Urinary bladder (tissue), 4 donors: ENCODE data around the gene TGM2. TPM values are rescaled to one million over a fixed set of nuclear protein-coding genes. Genes with fewer than 3 reads are reported as not detected.

Source experiments
- DNase-seq: peaks from one replicate; pipeline ENCODE4 v3.0.0-alpha.2; 2015; ENCODE audit errors: extremely low spot score
- H3K27ac ChIP-seq: one replicate; pipeline ENCODE4 v1.5.1; 2013; ENCODE audit warnings: low read depth, mild to moderate bottlenecking, moderate library complexity
- H3K36me3 ChIP-seq: one replicate; pipeline ENCODE4 v1.6.1; 2013; ENCODE audit warnings: mild to moderate bottlenecking, moderate library complexity; ENCODE audit not compliant: insufficient read depth
- H3K4me1 ChIP-seq: one replicate; pipeline ENCODE4 v1.6.1; 2013; ENCODE audit warnings: mild to moderate bottlenecking, moderate library complexity; ENCODE audit not compliant: insufficient read depth
- H3K4me3 ChIP-seq: one replicate; pipeline ENCODE4 v1.5.1; 2013; ENCODE audit warnings: low read depth, low read length
- WGBS: extraction: QIAGEN DNeasy Blood & Tissue Kit; methylation state at CpG from one replicate; pipeline ENCODE4 v1.1.7; 2013; 5-methylcytosine and 5-hydroxymethylcytosine counted together
- polyA plus RNA-seq: library from polyadenylated mRNA; stranded (reverse); fragments of 200-250 nt; gene quantifications from one replicate; pipeline ENCODE4 v1.2.3, GENCODE V29; 2013
- total RNA-seq: library from RNA; depleted of rRNA; stranded (reverse); fragments of >200 nt; gene quantifications from one replicate; pipeline ENCODE4 v1.2.3, GENCODE V29; 2014
- donor health status: healthy with polysubstance abuse.
- donor health status: healthy.

TGM2 gene
- total and polyA plus RNA-seq, 2 donors: 75.7 to 360 TPM

GRCh38 chr20:38136421-38137245, 28.4 kb downstream of the TGM2 start:
- no peak overlapping the region for H3K27ac ChIP-seq
- WGBS: 90% methylated on average over 14 of the region's 14 CpGs

GRCh38 chr20:38135651-38136420, 29.2 kb downstream of the TGM2 start:
- Histone ChIP-seq H3K27ac (no peak overlapping the region), H3K4me1 (no peaks in the 10 kb centered on the region), H3K4me3 (no peak overlapping the region), H3K36me3 (no peaks in the 10 kb centered on the region)
- no peak for DNase-seq
- 89% methylated on average over 28 of the region's 28 CpGs for WGBS

More at GRCh38 chr20:38136421-38137245, 28.4 kb downstream of the TGM2 start:
- DNase-seq: no peak
- H3K36me3 ChIP-seq: no peaks in the 10 kb centered on the region
- H3K4me3 ChIP-seq: no peak overlapping the region
- no peaks in the 10 kb centered on the region for H3K4me1 ChIP-seq

DNA sequence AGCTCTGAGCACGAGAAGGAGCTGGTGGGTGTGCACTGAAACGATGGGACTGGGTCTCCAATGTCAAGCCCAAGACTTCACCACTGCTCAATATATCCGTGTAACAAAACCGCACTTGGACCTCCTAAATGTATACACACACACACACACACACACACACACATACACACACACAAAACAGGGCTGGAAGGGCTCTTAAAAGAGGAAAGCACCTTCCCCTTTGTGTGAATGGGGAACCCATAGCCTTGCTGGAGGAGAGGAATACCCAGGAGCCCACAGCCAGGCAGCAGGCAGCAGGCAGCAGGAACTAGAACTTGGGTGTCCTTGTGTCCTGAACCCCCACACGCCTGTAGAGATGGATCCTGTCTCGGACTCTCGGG, 29.8 kb downstream of the TGM2 start:
- 74% methylated on average over 7 of the region's 7 CpGs for WGBS
- H3K27ac ChIP-seq: no peak overlapping the region
- H3K36me3 ChIP-seq: no peaks in the 10 kb centered on the region
- H3K4me3 ChIP-seq: no peak overlapping the region
- no peak for DNase-seq
- no peaks in the 10 kb centered on the region for H3K4me1 ChIP-seq

DNA sequence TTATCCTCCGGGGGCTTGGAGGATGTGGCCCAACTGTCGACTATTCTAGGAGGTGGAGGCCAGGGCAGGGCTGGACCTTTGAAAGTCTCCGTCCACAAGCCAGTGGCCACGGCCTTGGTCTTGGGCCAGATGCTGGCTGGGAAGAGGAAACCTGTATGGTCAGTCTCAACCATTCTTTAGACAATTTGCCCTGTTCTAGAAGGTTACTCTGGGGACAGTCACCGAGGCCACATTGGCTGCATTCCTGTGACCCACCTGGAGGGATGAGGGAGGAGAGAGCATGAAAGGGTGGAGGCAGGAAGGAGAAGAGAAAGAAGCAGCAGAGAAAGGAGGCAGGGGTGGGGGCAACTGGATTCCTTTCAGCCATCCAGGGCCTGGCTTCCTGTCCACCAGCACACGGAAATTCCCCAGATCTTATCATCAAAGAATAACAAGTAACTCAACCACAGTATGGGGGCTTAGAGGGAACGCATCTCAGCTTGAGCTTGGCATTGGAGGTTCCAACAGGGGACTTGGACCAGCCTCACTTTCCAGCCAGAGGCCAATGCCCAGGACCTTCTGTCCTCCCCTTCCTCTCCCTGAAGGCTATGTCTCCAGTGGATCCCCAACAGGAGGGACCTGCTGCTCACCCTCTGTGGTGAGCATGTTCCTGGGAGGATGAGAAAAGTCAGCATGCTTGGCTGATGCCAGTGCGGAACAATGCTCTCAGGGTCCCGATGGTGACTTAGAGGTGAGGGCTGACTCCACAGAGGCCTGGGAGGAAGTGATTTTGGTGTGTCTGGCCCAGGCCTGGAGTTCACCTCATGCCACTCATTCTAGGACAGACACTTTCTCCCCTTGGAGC, 30.4 kb downstream of the TGM2 start:
- WGBS: 48% methylated on average over 9 of the region's 9 CpGs
- no peak overlapping the region for H3K4me3 ChIP-seq
- DNase-seq: no peak
- H3K4me1 ChIP-seq: no peaks in the 10 kb centered on the region
- no peaks in the 10 kb centered on the region for H3K36me3 ChIP-seq
- no peak overlapping the region for H3K27ac ChIP-seq

DNA sequence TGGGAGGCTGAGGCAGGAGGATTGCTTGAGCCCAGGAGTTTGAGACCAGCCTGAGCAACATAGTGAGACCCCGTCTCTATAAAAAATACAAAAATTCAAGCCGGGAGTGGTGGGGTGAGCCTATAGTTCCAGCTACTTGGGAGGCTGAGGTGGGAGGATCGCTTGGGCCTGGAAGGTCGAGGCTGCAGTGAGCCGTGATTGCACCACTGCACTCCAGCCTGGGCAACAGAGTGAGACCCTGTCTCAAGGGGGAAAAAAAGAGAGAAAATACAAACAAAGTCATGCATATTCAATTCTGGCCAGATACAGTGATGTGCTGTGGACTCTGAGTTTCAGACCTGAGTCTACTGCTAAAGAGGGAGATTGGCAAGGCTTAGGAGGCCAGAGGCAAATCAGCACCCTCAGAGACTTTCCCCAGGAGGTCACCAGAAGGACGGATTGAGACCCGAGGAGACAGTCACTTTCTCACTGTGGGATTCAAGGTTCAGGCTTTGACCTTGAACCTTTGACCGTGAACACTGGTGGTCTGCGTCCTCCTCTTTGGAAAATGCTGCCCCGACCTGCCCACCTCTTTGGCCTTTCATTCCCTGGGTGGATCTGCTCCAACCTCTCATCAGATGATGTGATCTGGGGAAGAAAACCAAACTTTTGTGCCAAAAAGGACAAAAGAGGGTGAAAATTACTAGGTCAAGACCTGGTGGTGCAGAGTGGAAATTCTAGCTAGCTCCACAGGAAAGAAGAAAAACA, 31.2 kb downstream of the TGM2 start:
- Histone ChIP-seq H3K4me1 (no peaks in the 10 kb centered on the region), H3K36me3 (no peaks in the 10 kb centered on the region), H3K27ac (no peak overlapping the region), H3K4me3 (no peak overlapping the region)
- 87% methylated on average over 10 of the region's 10 CpGs for WGBS
- DNase-seq: no peak

DNA sequence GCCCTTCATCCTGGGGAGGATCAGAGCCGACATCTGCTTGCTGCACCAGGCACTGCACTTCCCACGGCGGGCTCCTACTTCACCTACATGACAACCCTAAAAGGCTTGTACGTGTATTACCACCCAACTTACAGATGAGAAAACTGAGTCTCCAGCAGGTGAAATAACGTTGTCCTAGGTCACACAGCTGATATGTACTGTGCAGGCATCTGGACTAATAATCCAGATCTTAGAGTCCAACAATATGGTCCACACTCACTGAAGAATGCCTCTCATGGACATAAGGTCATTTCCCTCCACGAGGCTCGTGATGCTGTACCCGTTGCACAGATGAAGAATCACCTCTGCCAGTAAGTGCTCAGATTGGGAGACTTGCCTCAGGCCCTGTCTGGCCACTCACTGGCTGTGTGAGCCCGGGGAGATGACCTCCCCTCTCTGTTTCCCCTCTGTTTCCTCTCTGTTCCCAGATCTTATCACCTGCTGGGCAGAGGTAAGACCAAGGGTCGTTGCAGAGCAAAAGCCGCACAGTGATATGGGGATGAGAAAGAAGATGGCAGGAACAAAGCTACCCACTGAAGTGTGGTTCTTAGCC, 32.1 kb downstream of the TGM2 start:
- DNase-seq: no peak
- H3K4me1 ChIP-seq: no peaks in the 10 kb centered on the region
- H3K27ac ChIP-seq: no peak overlapping the region
- no peak overlapping the region for H3K4me3 ChIP-seq
- no peaks in the 10 kb centered on the region for H3K36me3 ChIP-seq
- 85% methylated on average over 11 of the region's 11 CpGs for WGBS

DNA sequence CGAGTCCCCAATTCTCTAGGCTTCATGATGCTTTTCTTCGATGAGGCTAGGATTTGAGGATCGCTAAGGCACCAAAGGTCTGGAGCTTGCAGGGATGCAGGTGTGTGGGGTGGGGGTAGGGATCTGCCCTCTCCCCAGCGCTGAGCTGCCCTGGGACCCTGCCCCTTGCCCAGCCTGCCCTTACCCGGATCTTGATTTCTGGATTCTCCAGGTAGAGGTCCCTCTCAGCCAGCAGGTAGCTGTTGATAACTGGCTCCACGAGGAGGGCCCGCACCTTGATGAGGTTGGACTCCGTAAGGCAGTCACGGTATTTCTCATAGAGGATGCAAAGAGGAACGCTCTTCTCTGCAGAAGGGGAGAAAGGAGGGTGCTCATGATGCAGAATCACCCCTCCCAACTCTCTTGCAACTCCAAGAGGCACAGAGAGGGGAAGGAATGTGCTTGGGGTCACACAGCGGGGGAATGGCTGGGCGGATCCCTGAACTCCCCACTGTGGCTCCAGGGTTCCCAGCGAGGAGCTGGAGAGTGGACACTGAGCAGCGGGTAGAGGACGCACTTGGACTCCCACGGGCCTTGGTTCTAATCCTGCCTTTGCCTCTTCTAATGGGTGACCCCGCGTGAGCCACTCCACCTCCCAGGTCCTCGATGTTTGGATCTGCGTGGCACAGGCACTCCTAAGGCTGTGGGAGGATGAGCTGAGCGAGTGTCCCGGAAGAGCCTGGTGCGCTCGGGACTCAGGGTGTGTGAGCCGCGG, 32.7 kb downstream of the TGM2 start:
- 92% methylated on average over 26 of the region's 26 CpGs for WGBS
- H3K27ac ChIP-seq: no peak overlapping the region

GRCh38 chr20:38131588-38132121, 33.4 kb downstream of the TGM2 start:
- H3K4me1 ChIP-seq: no peaks in the 10 kb centered on the region
- no peak overlapping the region for H3K4me3 ChIP-seq
- no peaks in the 10 kb centered on the region for H3K36me3 ChIP-seq
- H3K27ac ChIP-seq: no peak overlapping the region
- no peak for DNase-seq
- 86% methylated on average over 3 of the region's 3 CpGs for WGBS

More for the DNA sequence above, 32.7 kb downstream of the TGM2 start:
- Histone ChIP-seq H3K4me3 (no peak overlapping the region), H3K4me1 (no peaks in the 10 kb centered on the region), H3K36me3 (no peaks in the 10 kb centered on the region)
- DNase-seq: no peak

GRCh38 chr20:38130687-38131587, 34.1 kb downstream of the TGM2 start:
- Histone ChIP-seq H3K36me3 (no peaks in the 10 kb centered on the region), H3K27ac (no peak overlapping the region), H3K4me1 (no peaks in the 10 kb centered on the region), H3K4me3 (no peak overlapping the region)
- DNase-seq: no peak
- 90% methylated on average over 19 of the region's 19 CpGs for WGBS

- Histone ChIP-seq H3K36me3 (no peaks in the 10 kb centered on the region), H3K4me1 (no peaks in the 10 kb centered on the region), H3K27ac (no peak overlapping the region), H3K4me3 (no peak overlapping the region)
- no peak for DNase-seq
- WGBS: 79% methylated on average over 15 of the region's 15 CpGs
These were observed 35.0 kb downstream of the TGM2 start for GRCh38 chr20:38129893-38130609.
